A204.1 (cell line): ENCODE data around the gene ZBTB40.

Experiments
- FAIRE-seq: peaks from 2 replicates; lab custom pipeline; 2012; peaks lifted over from hg19 to GRCh38; lab: Jason Lieb, UNC

The ZBTB40 gene

GRCh38 chr1:22563671-22564602 lies 112.3 kb downstream of the ZBTB40 start:
- no peak for FAIRE-seq

- no peak for FAIRE-seq
Measured at GRCh38 chr1:22566161-22566560, 114.5 kb downstream of the ZBTB40 start.

DNA sequence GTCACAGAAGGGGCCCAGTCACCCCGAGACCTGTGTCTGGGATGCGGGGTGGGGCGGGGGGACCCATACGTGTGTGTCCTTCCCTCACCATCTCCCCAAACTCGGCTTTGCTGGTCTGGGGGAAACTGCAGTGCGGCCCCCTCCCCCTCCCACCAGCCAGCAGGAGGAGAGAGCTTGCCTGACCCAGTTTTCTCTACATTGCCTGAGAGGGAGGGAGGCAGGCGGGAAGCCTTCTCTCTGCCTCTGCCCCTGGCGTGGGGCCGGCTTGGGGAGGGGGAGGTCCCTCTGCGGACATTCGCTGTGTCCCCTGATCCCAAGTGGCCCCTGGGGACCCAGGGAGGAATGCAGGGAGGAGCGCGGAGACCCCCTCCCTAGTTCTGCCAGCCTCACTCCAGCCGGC lies 115.5 kb downstream of the ZBTB40 start:
- FAIRE-seq: no peak

DNA sequence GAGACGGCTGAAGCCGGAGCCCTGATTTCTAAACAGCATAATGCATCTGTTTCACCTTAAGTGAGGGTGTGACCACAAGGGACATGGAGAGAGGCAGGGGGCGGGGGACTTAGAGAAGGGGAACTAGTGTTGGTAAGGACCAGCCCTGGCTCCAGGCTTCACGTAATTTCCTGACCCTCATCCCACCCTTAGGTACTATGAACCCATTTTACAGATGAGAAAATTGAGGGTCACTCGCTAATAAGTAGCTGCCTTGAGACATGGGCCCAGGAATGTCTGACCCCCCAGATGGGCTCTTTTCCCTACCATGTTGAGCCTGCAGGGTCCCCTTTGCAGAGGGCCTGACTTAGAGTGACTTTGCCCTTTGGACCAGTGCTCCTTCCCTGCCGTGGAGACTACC lies 116.3 kb downstream of the ZBTB40 start:
- FAIRE-seq: no peak

DNA sequence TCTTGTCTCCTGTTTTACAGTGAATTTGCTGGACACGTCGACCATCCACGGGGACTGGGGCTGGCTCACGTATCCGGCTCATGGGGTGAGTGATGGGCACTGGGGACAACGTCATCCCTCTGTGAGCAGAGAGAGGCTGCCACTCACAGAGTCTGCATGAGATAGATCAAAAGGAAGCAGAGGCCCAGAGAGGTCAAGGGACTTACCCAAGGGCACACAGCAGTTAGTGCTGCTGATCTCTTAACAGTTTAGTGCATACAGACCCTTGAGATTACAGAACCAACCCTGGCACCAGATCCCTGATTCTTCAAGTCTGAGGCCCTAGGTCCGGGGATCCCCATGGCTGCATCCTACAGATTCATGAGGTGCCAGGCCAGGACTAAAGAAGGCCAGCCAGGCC lies 117.6 kb downstream of the ZBTB40 start:
- FAIRE-seq: no peak

DNA sequence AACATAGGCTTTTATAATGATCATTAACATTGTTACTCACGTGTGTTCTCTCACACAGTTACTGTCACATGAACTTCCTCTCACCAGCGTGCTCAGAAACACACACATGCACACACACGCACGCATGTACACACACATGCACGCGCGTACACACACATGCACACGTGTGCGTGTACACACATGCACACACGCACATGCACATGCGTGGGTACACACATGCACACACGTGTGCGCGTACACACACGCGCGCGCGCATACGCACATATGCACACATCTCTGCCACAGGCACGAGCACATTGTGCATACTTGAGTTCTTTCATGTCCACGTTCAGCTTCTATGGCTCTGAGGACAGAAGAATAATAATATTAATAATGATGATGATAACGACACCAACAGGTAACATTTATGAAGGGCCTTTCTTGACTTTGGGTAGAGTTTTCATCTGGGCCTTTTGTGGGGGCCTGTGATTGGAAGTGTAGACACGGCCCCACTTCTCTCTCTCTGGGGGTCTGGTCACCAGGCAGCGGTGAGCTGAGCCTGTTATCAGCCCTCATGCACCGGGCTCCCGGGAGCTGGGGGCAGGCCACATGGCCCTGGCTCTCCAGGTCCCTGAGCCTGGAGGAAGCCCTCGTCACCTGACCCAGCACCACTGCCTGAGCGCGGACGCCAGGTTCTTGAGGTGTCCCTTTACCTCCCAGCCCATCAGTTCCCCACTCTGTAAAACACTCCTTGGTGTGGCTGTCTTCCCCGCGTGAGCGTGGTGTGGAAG lies 118.7 kb downstream of the ZBTB40 start:
- FAIRE-seq: no peak

DNA sequence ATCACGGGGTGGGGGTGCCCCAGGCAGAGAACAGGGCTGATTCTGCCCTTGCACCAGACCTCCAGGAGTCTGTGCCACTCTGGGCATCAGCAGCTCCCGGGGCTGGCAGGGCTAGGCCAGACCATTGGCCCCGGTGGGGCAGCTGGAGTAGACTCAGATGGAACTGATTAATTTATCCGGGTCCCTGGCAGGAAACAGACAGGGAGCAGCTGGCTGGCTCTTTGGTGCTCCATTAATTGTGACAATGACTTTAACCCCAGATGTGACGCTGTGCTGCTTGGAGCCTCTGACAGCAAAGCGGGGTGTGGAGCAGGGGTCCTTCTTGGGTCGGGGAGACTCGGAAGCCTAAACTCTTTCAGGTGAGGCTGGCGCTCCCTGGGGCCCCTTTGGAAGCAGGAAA lies 121.2 kb downstream of the ZBTB40 start:
- no peak for FAIRE-seq

GRCh38 chr1:22573237-22573636 lies 121.6 kb downstream of the ZBTB40 start:
- no peak for FAIRE-seq

- FAIRE-seq: no peak
Measured at GRCh38 chr1:22575532-22576149, 124.0 kb downstream of the ZBTB40 start.

GRCh38 chr1:22576150-22576544 lies 124.5 kb downstream of the ZBTB40 start:
- FAIRE-seq: no peak

GRCh38 chr1:22576617-22577016 lies 125.0 kb downstream of the ZBTB40 start:
- FAIRE-seq: no peak

DNA sequence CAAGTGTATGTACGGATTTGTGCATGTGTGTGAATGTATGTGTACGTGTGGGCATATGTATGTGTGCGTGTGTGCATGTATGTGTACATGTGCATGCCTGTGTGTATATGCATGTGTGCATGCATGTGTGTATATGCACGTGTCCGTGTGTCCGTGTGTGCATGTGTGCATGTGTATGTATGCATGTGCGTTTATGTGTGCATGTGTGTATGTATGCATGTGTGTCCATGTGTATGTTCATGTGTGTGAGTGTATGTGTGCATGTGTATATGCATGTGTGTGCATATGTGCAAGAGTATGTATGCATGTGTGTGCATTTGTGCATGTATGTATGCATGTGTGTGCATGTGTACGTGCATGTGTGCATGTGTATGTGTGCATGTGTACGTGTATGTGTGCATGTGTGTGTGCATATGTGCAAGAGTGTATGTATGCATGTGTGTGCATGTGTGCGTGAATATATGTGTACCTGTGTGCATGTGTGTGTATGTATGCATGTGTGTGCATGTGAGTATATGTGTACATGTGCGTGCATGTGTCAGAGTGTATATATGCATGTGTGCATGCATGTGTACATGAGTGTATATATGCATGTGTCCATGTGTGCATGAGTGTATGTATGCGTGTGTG lies 127.2 kb downstream of the ZBTB40 start:
- no peak for FAIRE-seq

- FAIRE-seq: no peak
Measured at GRCh38 chr1:22579541-22580155, 128.0 kb downstream of the ZBTB40 start.
